Stomach (tissue), 4 donors: Measurements from ENCODE around the gene CRKL.

Experiments used
- POLR2A ChIP-seq, 4 donors: fragments of 450-650 bp; IDR thresholded peaks; one replicate each; pipeline ENCODE4 v1.6.1; 2016; ENCODE audit warnings: antibody characterized with exemption in 4 of 4, control low read depth in 2 of 4, mild to moderate bottlenecking in 1 of 4, moderate library complexity in 1 of 4
- POLR2AphosphoS5 ChIP-seq, 3 donors: sonication (generic); formaldehyde crosslinking; IDR thresholded peaks; one replicate each; pipeline ENCODE4 v1.6.1; 2016; ENCODE audit warnings: antibody characterized with exemption in 3 of 3
- TF ChIP-seq, protein P1 (sequence below), 7 experiments: fragments of 450-650 bp in 4 of 7; fragments of 200-600 bp in 3 of 7; sonication (generic) in 3 of 7; IDR thresholded peaks; one replicate each; pipeline ENCODE4 v1.5.1; 2016 to 2019; ENCODE audit warnings: antibody characterized with exemption in 7 of 7, control low read depth in 2 of 7, mild to moderate bottlenecking in 1 of 7

GRCh38 chr22:20986365-20986764, 69.2 kb downstream of the CRKL start:
- TF ChIP-seq, protein P1, sequence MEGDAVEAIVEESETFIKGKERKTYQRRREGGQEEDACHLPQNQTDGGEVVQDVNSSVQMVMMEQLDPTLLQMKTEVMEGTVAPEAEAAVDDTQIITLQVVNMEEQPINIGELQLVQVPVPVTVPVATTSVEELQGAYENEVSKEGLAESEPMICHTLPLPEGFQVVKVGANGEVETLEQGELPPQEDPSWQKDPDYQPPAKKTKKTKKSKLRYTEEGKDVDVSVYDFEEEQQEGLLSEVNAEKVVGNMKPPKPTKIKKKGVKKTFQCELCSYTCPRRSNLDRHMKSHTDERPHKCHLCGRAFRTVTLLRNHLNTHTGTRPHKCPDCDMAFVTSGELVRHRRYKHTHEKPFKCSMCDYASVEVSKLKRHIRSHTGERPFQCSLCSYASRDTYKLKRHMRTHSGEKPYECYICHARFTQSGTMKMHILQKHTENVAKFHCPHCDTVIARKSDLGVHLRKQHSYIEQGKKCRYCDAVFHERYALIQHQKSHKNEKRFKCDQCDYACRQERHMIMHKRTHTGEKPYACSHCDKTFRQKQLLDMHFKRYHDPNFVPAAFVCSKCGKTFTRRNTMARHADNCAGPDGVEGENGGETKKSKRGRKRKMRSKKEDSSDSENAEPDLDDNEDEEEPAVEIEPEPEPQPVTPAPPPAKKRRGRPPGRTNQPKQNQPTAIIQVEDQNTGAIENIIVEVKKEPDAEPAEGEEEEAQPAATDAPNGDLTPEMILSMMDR (IDR thresholded peaks at IDR 0.05): no peak
- no peak for TF ChIP-seq POLR2AphosphoS5 (IDR thresholded peaks at IDR 0.05)
- no peak for TF ChIP-seq POLR2A (IDR thresholded peaks at IDR 0.05)
